C4-2B (cell line): ENCODE measurements around the gene FIG4.

Experiments
- ZFX ChIP-seq: fragments of 450-650 bp; IDR thresholded peaks from 2 replicates; pipeline ENCODE4 v1.6.1; 2017
- TF ChIP-seq, protein P1 (sequence below): fragments of 450-650 bp; conservative IDR thresholded peaks from 2 replicates; pipeline ENCODE4 v1.5.1; 2017; ENCODE audit warnings: mild to moderate bottlenecking

DNA sequence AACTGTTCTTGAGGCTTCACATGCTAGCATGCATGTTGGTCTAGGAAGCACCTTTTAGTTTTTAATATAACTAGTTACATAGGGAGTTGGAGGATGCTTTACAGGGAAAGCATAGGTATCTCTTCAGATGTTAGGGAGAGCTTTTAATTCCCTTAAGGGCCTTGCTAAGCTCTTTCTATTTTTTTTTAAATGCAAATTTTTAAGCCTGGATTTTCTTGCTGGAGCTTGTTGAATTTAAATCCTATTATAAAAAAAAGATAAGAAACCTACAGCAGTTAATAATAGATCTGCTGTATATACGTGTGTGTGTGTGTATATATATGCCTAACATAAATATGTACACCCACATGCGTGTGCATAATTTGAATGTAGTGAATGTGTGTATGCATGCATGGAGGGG lies 79.0 kb downstream of the FIG4 start:
- TF ChIP-seq, protein P1, sequence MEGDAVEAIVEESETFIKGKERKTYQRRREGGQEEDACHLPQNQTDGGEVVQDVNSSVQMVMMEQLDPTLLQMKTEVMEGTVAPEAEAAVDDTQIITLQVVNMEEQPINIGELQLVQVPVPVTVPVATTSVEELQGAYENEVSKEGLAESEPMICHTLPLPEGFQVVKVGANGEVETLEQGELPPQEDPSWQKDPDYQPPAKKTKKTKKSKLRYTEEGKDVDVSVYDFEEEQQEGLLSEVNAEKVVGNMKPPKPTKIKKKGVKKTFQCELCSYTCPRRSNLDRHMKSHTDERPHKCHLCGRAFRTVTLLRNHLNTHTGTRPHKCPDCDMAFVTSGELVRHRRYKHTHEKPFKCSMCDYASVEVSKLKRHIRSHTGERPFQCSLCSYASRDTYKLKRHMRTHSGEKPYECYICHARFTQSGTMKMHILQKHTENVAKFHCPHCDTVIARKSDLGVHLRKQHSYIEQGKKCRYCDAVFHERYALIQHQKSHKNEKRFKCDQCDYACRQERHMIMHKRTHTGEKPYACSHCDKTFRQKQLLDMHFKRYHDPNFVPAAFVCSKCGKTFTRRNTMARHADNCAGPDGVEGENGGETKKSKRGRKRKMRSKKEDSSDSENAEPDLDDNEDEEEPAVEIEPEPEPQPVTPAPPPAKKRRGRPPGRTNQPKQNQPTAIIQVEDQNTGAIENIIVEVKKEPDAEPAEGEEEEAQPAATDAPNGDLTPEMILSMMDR: no peak
- TF ChIP-seq ZFX: no peak
